Retinal pigment epithelial cell (primary cell): ENCODE data around the gene NOS3.

Experiments used
- DNase-seq: peaks from one replicate; pipeline ENCODE4 v3.0.0-alpha.2; 2010; ENCODE audit warnings: low read depth
- H3K4me3 ChIP-seq: 2 replicates; pipeline ENCODE4 v1.5.1; 2011; ENCODE audit warnings: mild to moderate bottlenecking, low read length, control low read depth, moderate library complexity
- TF ChIP-seq, protein P1 (sequence below): conservative IDR thresholded peaks from 2 replicates; pipeline ENCODE4 v1.5.1; 2011; ENCODE audit warnings: low read depth, low read length, control low read depth, inconsistent platforms

NOS3 gene

DNA sequence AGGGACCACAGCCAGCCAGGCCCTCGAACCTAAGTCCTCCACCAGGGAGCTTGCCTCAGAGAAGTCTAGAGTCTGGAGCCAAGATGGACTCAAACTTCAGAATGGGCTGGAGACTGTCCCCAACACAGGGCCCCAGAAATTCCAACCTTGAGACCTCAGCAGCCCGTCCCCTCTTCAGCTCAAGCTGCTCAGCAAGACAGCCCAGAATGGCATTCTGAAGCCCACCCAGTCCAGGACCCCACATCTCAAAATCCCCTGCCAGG lies 28.6 kb upstream of the NOS3 start:
- no peak overlapping the region for H3K4me3 ChIP-seq
- TF ChIP-seq, protein P1, sequence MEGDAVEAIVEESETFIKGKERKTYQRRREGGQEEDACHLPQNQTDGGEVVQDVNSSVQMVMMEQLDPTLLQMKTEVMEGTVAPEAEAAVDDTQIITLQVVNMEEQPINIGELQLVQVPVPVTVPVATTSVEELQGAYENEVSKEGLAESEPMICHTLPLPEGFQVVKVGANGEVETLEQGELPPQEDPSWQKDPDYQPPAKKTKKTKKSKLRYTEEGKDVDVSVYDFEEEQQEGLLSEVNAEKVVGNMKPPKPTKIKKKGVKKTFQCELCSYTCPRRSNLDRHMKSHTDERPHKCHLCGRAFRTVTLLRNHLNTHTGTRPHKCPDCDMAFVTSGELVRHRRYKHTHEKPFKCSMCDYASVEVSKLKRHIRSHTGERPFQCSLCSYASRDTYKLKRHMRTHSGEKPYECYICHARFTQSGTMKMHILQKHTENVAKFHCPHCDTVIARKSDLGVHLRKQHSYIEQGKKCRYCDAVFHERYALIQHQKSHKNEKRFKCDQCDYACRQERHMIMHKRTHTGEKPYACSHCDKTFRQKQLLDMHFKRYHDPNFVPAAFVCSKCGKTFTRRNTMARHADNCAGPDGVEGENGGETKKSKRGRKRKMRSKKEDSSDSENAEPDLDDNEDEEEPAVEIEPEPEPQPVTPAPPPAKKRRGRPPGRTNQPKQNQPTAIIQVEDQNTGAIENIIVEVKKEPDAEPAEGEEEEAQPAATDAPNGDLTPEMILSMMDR, result no peak

DNA sequence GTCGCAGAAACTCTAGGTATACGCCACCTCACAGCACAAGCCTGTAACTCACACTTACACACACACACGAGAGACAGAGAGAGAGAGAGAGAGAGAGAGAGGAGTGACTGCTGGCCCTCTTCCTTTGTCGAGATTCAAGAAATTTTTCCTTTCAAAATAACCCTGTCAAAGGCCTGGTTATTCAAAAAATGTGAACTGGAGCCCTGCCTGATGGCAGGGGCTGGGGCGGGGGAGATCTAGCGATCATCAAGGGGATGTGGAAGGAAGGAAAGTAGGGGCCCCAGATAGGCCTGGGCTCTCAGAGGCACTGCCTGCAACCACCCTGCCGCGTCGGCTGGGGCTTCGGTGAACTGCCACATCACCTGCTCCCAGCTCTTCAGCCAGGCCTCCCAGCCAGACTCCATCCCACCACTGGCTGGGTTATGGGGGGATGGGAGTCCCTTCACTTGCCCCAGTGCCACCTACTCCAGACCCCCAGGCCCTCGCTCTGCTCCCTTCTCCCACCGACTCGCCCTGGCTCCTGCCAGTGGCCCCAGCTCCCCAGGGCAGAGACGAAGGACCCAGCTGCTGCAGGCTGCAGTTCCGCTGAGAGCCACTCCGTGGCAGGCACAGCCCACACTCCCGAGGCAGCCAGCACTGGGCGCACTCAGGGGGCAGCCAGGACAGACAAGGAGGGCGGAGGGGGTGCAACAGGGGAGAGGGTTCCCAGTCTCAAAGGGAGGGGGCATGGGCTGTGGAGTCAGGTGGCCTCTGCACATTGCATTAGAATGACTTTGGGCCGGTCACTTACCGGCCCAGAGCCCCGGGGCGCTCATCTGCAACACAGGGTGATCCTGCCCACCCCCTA lies 28.0 kb upstream of the NOS3 start:
- H3K4me3 ChIP-seq, result no peak overlapping the region
- TF ChIP-seq, protein P1, result peak; percentile 98
- DNase-seq, result no peak

More for the DNA sequence above, 28.6 kb upstream of the NOS3 start:
- no peak for DNase-seq

GRCh38 chr7:150963707-150964559 lies 26.9 kb upstream of the NOS3 start:
- no peak for DNase-seq
- no peak overlapping the region for H3K4me3 ChIP-seq
- TF ChIP-seq, protein P1, result no peak

GRCh38 chr7:150964593-150965111 lies 26.2 kb upstream of the NOS3 start:
- TF ChIP-seq, protein P1, result no peak
- no peak for DNase-seq

DNA sequence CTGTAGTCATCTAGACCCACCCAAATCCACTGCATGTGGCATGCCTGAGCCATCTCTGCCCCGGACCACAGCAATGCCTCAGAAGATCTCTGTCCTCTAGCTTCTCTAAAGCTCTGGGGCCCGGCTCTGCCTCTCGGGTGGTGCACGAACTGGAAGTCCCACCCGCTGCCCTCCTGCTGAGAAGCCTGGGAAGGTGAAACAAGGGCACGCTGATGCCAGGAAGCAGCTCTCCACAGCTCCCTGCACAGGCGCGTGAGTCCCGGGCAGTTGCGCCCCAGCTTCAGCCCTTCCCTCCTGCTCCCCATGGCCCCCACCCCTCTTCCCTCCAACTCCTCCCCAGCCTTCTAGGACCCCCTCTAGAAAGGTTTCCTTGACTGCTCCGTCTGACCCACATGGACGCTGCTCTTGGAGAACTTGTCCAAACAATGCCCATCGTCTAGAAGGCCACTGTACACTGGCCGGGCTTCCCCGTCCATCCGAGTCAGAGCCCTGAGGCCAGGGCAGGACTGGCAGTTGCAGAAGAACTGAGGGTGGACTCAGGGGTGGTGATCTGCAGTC lies 25.5 kb upstream of the NOS3 start:
- no peak overlapping the region for H3K4me3 ChIP-seq
- DNase-seq, result no peak
- TF ChIP-seq, protein P1, result no peak

More at GRCh38 chr7:150964593-150965111, 26.2 kb upstream of the NOS3 start:
- no peak overlapping the region for H3K4me3 ChIP-seq

GRCh38 chr7:150966002-150966401 lies 24.8 kb upstream of the NOS3 start:
- TF ChIP-seq, protein P1, result peak; percentile 55
- no peak overlapping the region for H3K4me3 ChIP-seq
- no peak for DNase-seq
